ENCODE results near the gene ANO2. TPM values are rescaled to one million over a fixed set of nuclear protein-coding genes. Genes with fewer than 3 reads are reported as not detected.

Gene ANO2
- total RNA-seq, 1 experiment from 2014 or later, result not detected

- no peak for DNase-seq (ENCODE audit: extremely low read depth, low read depth)
These were observed 160.5 kb downstream of the ANO2 start for GRCh38 chr12:5784462-5785130.

DNA sequence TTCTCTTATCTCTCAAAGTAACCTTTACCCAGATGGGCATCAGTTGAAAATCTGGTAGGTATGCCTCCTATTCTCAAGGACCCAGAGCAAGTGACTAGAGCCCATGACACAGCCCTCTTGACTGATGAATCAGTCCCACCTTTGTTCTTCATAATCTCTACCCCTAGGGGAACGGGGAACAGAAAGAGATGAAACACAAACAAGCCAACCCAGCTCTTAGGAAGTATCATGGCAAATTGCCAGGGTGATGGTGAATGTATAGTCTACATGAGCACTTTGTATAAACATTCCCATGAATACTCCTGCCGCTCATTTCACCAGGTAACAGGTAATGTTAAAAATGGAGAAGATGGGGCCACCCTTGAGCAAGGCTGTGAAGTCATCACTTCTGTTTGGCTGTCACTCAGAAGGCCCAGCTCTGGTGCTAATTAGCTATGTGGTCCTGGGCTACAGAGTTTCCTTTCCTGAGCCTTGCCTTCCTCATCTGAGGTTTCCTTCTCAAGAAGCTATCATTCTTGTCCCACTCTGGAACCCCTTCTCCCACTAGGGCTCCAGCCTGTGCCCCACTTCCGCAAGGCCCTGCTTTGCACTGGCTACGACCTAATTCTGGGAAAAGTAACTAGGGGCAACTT lies 161.7 kb downstream of the ANO2 start:
- DNase-seq (ENCODE audit: extremely low read depth, low read depth), result no peak

DNA sequence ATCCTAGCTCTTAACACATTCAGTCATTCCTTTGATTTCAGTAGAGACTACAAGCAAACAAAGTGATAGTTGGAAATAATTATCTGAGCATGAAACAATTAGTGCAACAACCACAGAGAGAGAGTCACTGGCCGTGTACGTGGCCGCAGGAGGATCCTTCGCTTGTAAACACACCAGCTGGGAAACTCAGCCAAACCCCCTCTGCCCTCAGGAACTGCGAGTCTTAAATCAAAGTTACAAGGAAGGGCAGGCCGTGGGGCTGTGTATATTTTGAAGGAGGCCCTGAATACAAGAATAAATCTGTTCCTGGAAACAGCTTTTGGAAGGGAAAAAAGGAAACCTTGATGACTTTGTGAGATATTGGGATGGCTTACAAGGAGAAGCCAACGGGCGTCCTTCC lies 164.5 kb downstream of the ANO2 start:
- no peak for DNase-seq (ENCODE audit: extremely low read depth, low read depth)

DNA sequence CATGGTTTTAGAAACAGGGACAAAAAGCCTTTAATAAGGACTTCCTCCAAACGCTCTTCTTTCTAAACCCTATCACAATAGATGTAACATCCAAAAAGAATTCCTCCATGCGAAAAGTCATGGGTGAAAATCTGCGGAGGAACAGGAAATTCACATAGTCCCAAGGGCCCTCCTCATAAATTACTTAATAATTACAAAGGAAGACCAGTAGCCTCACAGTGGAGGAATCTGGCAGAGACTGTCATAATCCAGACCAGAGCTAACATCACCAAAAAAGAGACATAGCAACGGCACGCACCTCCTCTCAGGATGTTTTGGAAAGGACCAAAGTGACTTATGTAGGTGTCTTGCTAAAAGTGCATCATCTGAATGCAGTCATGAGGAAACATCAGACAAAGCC lies 165.7 kb downstream of the ANO2 start:
- no peak for DNase-seq (ENCODE audit: extremely low read depth, low read depth)

- DNase-seq (ENCODE audit: extremely low read depth, low read depth), result no peak
These were observed 166.2 kb downstream of the ANO2 start for GRCh38 chr12:5778821-5779220.

DNA sequence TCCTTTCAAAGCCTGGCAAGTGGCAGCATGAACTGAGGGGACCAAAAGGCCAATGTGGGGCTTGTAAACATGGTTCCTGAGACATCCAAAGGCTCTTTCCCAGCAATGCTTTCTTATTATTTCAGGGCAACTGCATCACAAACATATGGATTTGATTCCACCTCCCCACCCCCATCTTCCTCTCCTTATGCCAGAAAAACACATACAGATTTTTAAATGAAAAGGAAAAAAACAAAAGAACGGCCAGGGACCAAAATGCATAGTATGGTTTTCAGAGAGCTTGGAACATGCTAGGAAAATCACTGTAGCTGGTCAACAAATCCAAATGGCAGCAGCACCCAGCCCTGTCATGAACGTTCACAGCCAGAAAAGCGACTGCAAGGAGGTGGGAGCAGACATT lies 167.6 kb downstream of the ANO2 start:
- no peak for DNase-seq (ENCODE audit: extremely low read depth, low read depth)

- DNase-seq (ENCODE audit: extremely low read depth, low read depth), result no peak
These were observed 169.0 kb downstream of the ANO2 start for GRCh38 chr12:5776091-5776490.

GRCh38 chr12:5773550-5773949 lies 171.5 kb downstream of the ANO2 start:
- DNase-seq (ENCODE audit: extremely low read depth, low read depth), result no peak

DNA sequence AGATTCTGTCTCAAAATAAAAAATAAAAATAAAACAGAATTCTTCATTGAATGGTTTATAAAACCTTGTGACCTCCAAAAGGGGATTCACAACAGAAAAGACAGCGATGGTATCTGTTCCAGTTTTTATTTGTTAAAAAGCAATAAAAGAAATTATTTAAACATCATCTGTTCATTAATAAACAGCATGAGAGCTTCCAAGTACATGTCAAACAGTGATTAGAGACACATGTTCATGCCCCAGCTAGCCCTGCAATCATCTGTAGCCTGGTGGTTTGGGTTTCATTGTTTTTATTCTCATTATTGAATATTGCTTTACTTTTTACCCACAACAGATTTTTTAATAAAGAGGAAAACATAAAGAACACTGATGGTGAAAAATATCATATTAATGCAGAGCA lies 173.3 kb downstream of the ANO2 start:
- no peak for DNase-seq (ENCODE audit: extremely low read depth, low read depth)

DNA sequence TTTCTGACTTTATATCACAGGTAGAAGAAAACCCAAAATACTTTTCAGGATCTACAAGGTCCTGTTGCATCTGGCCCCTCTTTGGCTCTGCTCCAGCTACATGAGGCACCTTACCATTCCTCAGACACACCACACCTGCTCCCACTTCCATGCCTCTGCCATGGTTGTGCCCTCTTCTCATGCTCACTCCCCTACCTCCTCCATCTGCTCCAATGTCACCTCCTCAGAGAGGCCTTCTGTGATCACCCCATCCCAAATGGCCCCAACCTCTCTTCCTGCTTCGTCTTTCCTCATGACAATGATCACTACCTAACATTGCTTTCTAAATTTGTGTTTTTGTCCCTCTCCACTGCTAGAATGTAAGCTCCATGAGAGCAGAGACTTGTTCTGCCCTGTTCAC lies 174.3 kb downstream of the ANO2 start:
- no peak for DNase-seq (ENCODE audit: extremely low read depth, low read depth)

GRCh38 chr12:5768581-5769196 lies 176.4 kb downstream of the ANO2 start:
- DNase-seq (ENCODE audit: extremely low read depth, low read depth), result no peak

- no peak for DNase-seq (ENCODE audit: extremely low read depth, low read depth)
These were observed 176.9 kb downstream of the ANO2 start for GRCh38 chr12:5768171-5768570.

DNA sequence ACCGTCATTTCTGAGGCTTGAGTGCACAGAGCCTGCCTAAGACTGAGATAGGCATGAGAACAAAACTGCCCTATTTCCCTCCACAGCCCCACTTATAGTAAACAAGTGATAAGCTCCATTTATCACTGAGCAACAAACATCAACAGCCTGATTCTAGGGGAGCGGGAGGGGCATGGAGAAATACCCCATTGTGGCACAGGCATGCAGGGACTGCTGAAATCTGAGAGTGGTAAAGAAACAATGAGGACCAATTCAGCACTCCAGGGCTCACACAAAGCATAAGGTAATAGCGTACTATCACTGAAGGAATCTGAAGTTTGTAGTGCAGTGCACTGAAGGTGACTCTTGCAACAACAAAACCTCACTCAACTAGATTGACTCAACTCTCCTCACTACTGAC lies 186.7 kb downstream of the ANO2 start:
- no peak for DNase-seq (ENCODE audit: extremely low read depth, low read depth)

- no peak for DNase-seq (ENCODE audit: extremely low read depth, low read depth)
These were observed 188.7 kb downstream of the ANO2 start for GRCh38 chr12:5756338-5756842.

DNA sequence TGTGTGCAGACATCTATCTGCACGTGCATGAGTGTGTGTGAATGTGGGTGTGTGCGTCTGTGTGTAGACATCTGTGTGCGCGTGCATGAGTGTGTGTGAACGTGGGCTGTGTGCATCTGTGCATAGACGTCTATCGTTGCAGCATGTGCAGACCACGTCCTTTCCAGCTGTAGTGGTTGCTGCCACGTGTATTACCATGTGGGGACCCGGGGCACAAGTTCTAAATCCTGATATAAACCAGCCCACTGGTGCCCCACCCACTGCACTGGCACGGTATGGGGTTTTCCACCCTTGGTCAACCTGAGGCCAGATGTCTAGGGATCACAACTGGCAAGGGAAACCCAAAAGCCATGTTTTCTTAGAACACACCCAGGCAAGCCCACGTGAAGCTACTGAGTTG lies 197.0 kb downstream of the ANO2 start:
- no peak for DNase-seq (ENCODE audit: extremely low read depth, low read depth)

DNA sequence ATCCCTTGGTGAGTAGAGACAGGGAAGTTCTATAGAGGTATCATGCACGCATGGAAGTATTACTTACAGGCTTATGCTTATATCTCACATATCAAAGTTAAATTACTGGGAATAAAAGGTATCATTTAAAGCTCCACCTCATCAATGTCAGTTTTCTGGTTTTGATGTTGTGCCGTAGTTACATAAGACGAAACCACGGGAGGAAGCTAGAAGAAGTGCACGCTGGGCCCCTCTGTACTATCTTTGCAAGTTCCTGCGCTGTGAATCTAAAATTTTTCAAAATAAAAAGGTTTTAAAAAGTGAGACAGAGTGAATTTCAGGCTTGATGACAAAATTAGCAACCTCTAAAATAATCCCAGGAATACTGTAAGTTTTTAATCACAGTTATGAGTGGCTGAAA lies 198.1 kb downstream of the ANO2 start:
- DNase-seq (ENCODE audit: extremely low read depth, low read depth), result no peak

- DNase-seq (ENCODE audit: extremely low read depth, low read depth), result no peak
These were observed 198.8 kb downstream of the ANO2 start for GRCh38 chr12:5746036-5746908.

DNA sequence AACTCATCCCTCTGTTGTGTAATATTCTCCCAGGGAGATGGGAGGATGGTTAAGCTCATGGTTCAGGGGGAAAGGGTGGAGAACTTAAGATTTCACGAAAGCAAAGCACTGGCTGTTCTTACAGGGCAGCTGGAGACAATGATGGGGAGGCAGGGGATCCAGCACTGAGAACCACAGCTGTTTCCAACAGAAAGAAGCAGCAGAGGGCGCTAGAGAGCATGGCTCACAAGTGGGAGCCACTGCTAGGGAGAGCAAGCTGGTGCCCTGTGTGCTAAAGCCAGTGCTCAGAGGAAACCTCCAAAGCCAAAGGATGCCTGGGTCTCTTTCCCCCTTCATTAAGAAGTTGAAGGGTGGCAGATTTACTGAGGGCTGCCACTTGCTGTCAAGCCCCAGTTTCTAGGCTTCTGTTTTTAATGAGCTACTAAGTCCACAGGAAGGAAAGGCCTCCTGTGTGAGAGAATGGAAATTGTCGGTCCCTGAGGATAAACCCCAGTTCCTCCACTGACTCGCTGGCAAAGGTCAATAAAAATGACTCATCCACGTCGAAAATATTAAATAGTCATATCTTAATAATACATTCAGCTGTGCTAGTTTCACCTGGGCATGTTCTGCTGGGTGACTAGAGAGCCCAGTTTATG lies 199.7 kb downstream of the ANO2 start:
- DNase-seq (ENCODE audit: extremely low read depth, low read depth), result peak; percentile 53

- DNase-seq (ENCODE audit: extremely low read depth, low read depth), result no peak
These were observed 202.8 kb downstream of the ANO2 start for GRCh38 chr12:5742258-5742657.

GRCh38 chr12:5739917-5740316 lies 205.1 kb downstream of the ANO2 start:
- DNase-seq (ENCODE audit: extremely low read depth, low read depth), result no peak

GRCh38 chr12:5737778-5738177 lies 207.3 kb downstream of the ANO2 start:
- no peak for DNase-seq (ENCODE audit: extremely low read depth, low read depth)

Data from NCI-H460 (cell line).